Measurements from ENCODE around the gene TBCE. TPM values are rescaled to one million over a fixed set of nuclear protein-coding genes. Genes with fewer than 3 reads are reported as not detected.
"Not testable (repeated sequence)": the region's sequence is repeated elsewhere in the genome, so short reads cannot be mapped to it uniquely, and the experiment has no call there.

The TBCE gene
- total RNA-seq, 1 donor from 2014 or later: 12.1 TPM

GRCh38 chr1:235450886-235451483 lies 83.8 kb downstream of the TBCE start:
- DNase-seq (ENCODE audit: low read depth in 2 of 2): no peak

- no peak for DNase-seq (ENCODE audit: low read depth in 2 of 2)
Observed at GRCh38 chr1:235454021-235454420, 86.8 kb downstream of the TBCE start.

- DNase-seq (ENCODE audit: low read depth in 2 of 2): no peak
Observed at GRCh38 chr1:235455097-235455496, 87.9 kb downstream of the TBCE start.

- no peak for DNase-seq (ENCODE audit: low read depth in 2 of 2)
Observed at GRCh38 chr1:235455823-235456222, 88.6 kb downstream of the TBCE start.

GRCh38 chr1:235457856-235458255 lies 90.6 kb downstream of the TBCE start:
- DNase-seq (ENCODE audit: low read depth in 2 of 2): not testable (repeated sequence)

GRCh38 chr1:235460770-235461169 lies 93.5 kb downstream of the TBCE start:
- no peak for DNase-seq (ENCODE audit: low read depth in 2 of 2)

GRCh38 chr1:235461954-235462353 lies 94.7 kb downstream of the TBCE start:
- no peak for DNase-seq (ENCODE audit: low read depth in 2 of 2)

- DNase-seq (ENCODE audit: low read depth in 2 of 2): not testable (repeated sequence)
Observed at GRCh38 chr1:235462832-235463231, 95.6 kb downstream of the TBCE start.

GRCh38 chr1:235465066-235465465 lies 97.8 kb downstream of the TBCE start:
- DNase-seq (ENCODE audit: low read depth in 2 of 2): no peak

GRCh38 chr1:235468004-235468403 lies 100.8 kb downstream of the TBCE start:
- no peak for DNase-seq (ENCODE audit: low read depth in 2 of 2)

- DNase-seq (ENCODE audit: low read depth in 2 of 2): peak; percentile 34 to 63
Observed at GRCh38 chr1:235468970-235469369, 101.7 kb downstream of the TBCE start.

- DNase-seq (ENCODE audit: low read depth in 2 of 2): not testable (repeated sequence)
Observed at GRCh38 chr1:235469897-235470296, 102.7 kb downstream of the TBCE start.

- DNase-seq (ENCODE audit: low read depth in 2 of 2): peak; percentile 46 to 78
Observed at GRCh38 chr1:235470741-235471439, 103.7 kb downstream of the TBCE start.

- DNase-seq (ENCODE audit: low read depth in 2 of 2): peak in 1 of 2 donors; percentile 1
Observed at GRCh38 chr1:235473806-235474205, 106.6 kb downstream of the TBCE start.

- DNase-seq (ENCODE audit: low read depth in 2 of 2): no peak
Observed at GRCh38 chr1:235483090-235483489, 115.9 kb downstream of the TBCE start.

GRCh38 chr1:235485558-235485957 lies 118.3 kb downstream of the TBCE start:
- no peak for DNase-seq (ENCODE audit: low read depth in 2 of 2)

- DNase-seq (ENCODE audit: low read depth in 2 of 2): peak; percentile 12 to 40
Observed at GRCh38 chr1:235486321-235486720, 119.1 kb downstream of the TBCE start.

- DNase-seq (ENCODE audit: low read depth in 2 of 2): no peak
Observed at GRCh38 chr1:235491644-235492043, 124.4 kb downstream of the TBCE start.

GRCh38 chr1:235494531-235494930 lies 127.3 kb downstream of the TBCE start:
- DNase-seq (ENCODE audit: low read depth in 2 of 2): no peak

- DNase-seq (ENCODE audit: low read depth in 2 of 2): no peak
Observed at GRCh38 chr1:235495030-235495429, 127.8 kb downstream of the TBCE start.

GRCh38 chr1:235495551-235495950 lies 128.3 kb downstream of the TBCE start:
- DNase-seq (ENCODE audit: low read depth in 2 of 2): no peak

GRCh38 chr1:235500971-235501540 lies 133.8 kb downstream of the TBCE start:
- no peak for DNase-seq (ENCODE audit: low read depth in 2 of 2)

All from lung microvascular endothelial cell (primary cell).